ENCODE data around the gene KLHL29. TPM values are rescaled to one million over a fixed set of nuclear protein-coding genes. Genes with fewer than 3 reads are reported as not detected.
A peak's percentile ranks its signal among the peaks of the same experiment; 100 is the strongest.

The KLHL29 gene
- total RNA-seq, 1 experiment from 2014 or later, result 2.4 TPM

DNA sequence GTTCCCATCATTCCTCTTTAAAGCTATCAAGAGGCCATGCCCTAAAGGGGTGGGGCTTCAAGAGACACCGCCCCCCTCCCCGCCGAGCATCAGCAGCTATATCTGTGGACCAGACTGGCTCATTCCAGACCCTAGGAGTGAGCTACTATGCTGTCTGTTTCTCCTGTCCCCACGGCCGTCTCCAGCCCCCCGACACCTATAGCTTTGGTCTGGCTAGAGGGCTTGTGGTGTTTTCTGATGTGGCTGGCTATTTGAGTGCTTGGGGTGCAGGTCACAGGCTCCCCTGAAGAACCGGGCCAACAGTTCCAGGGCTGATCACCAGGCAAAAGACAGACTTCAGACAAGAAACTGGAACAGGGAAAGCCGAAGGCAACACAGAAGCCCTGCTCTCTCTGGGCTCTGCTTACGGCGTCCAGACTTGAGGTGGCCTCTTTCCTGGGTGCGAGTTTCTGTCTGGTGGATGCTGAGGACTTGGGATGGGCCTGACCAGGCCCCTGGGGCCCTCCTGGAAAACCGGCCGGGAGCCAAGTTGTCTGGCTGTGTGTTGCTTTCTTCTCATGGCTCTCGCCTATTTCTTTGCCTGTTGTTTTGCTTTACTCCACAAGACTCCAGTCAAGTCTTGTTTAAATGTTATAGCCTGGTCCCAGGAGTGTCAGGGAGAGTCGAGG is 83.6 kb downstream of the KLHL29 start:
- no peak overlapping the region for H4K91ac ChIP-seq (ENCODE audit: insufficient read length, low read depth, low read length)
- Mint-ChIP-seq H3K27ac (peak overlapping the region in 1 of 3 experiments; percentile 7; a peak in 2 of 7 replicates), H3K4me3 (no peak overlapping the region), H3K27me3 (ENCODE audit: low read depth) (peaks cover 45% of the 10 kb centered on the region), H3K9me3 (no peaks in the 10 kb centered on the region), H3K36me3 (ENCODE audit: insufficient read depth in 1 of 3, low read depth in 3 of 3) (peaks cover 0 to 4% (median 0%) of the 10 kb centered on the region in 3 experiments; a peak in 2 of 7 replicates), H3K4me1 (peaks cover 2 to 6% of the 10 kb centered on the region in 2 experiments; a peak in 2 of 4 replicates)
- TF ChIP-seq, protein P1, sequence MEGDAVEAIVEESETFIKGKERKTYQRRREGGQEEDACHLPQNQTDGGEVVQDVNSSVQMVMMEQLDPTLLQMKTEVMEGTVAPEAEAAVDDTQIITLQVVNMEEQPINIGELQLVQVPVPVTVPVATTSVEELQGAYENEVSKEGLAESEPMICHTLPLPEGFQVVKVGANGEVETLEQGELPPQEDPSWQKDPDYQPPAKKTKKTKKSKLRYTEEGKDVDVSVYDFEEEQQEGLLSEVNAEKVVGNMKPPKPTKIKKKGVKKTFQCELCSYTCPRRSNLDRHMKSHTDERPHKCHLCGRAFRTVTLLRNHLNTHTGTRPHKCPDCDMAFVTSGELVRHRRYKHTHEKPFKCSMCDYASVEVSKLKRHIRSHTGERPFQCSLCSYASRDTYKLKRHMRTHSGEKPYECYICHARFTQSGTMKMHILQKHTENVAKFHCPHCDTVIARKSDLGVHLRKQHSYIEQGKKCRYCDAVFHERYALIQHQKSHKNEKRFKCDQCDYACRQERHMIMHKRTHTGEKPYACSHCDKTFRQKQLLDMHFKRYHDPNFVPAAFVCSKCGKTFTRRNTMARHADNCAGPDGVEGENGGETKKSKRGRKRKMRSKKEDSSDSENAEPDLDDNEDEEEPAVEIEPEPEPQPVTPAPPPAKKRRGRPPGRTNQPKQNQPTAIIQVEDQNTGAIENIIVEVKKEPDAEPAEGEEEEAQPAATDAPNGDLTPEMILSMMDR (conservative IDR thresholded peaks at IDR 0.05), result no peak
- no peak overlapping the region for H2AFZ ChIP-seq (ENCODE audit: low read length)
- WGBS (ENCODE audit: extremely low coverage, insufficient read length, low lambda C conversion rate), result no CpG with 5 or more reads among the region's 15 CpGs
- no peak overlapping the region for H2AK5ac ChIP-seq (ENCODE audit: insufficient read length, low read length)
- H3K9me3 ChIP-seq (ENCODE audit: control insufficient read depth, low read depth, low read length), result no peaks in the 10 kb centered on the region
- no peak overlapping the region for H3K27ac ChIP-seq (ENCODE audit: insufficient read length, low read depth, low read length)
- H4K5ac ChIP-seq (ENCODE audit: insufficient read length, low read depth, low read length), result no peak overlapping the region
- no peak overlapping the region for H3K23ac ChIP-seq (ENCODE audit: insufficient read length, low read depth, low read length)
- no peak overlapping the region for H2BK12ac ChIP-seq (ENCODE audit: insufficient read length, low read depth, low read length)
- H2BK15ac ChIP-seq (ENCODE audit: low read depth, low read length), result no peak overlapping the region
- no peak overlapping the region for H2BK20ac ChIP-seq (ENCODE audit: low read depth, low read length, poor library complexity, severe bottlenecking)
- H3K23me2 ChIP-seq (ENCODE audit: insufficient read length, low read depth, low read length, poor library complexity, severe bottlenecking), result no peaks in the 10 kb centered on the region
- H3K18ac ChIP-seq (ENCODE audit: insufficient read length, low read depth, low read length), result no peak overlapping the region
- no peaks in the 10 kb centered on the region for H3K27me3 ChIP-seq (ENCODE audit: insufficient read depth, low read length)
- no peak for DNase-seq
- no peak overlapping the region for H3K56ac ChIP-seq (ENCODE audit: insufficient read length, low read depth, low read length)
- no peak overlapping the region for H3K4ac ChIP-seq (ENCODE audit: low read depth, low read length)
- H2BK5ac ChIP-seq (ENCODE audit: insufficient read length, low read length), result no peak overlapping the region
- no peak overlapping the region for H4K8ac ChIP-seq (replicated peaks; ENCODE audit: insufficient read length, low read depth, low read length)
- no peaks in the 10 kb centered on the region for H4K20me1 ChIP-seq (ENCODE audit: control insufficient read depth, insufficient read depth, insufficient read length)
- H2BK120ac ChIP-seq (ENCODE audit: low read depth, low read length, poor library complexity, severe bottlenecking), result no peak overlapping the region
- H3K14ac ChIP-seq (ENCODE audit: insufficient read depth, low read length), result no peak overlapping the region
- no peak overlapping the region for H3K4me2 ChIP-seq (ENCODE audit: insufficient read depth, insufficient read length, low read length)
- no peak overlapping the region for H3K9ac ChIP-seq (ENCODE audit: extremely low read depth, insufficient read length, low read length)
- no peaks in the 10 kb centered on the region for H3K4me1 ChIP-seq (ENCODE audit: insufficient read depth, low read length)
- H3K79me1 ChIP-seq (ENCODE audit: insufficient read depth, low read depth, low read length, poor library complexity, severe bottlenecking), result no peaks in the 10 kb centered on the region
- H3T11ph ChIP-seq (ENCODE audit: low read length), result no peak overlapping the region
- H3K79me2 ChIP-seq (ENCODE audit: insufficient read depth, low read length), result no peaks in the 10 kb centered on the region
